ENCODE measurements around the gene SLC15A1.
"Not testable (repeated sequence)": the region's sequence is repeated elsewhere in the genome, so short reads cannot be mapped to it uniquely, and the experiment has no call there.

Gene SLC15A1

DNA sequence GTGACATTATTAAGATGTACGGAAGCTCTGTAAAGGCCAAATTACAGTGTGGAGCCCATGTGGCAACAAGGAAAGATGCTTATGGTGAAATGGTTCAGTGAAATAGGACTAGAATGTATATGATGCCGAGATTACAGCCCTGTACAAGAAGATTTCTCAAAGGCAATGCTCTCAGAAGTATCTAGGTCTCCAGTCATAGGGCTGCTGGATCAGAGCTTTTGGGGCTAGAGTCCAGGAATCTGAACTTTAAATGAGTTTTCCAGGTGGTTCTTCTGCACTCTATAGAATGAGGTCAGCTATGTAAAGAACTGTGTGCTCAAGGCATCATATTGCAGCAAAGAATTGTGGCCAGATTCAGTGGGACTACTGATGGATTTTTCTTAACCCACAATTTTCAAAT is 100.2 kb downstream of the SLC15A1 start:
- DNase-seq, result no peak

DNA sequence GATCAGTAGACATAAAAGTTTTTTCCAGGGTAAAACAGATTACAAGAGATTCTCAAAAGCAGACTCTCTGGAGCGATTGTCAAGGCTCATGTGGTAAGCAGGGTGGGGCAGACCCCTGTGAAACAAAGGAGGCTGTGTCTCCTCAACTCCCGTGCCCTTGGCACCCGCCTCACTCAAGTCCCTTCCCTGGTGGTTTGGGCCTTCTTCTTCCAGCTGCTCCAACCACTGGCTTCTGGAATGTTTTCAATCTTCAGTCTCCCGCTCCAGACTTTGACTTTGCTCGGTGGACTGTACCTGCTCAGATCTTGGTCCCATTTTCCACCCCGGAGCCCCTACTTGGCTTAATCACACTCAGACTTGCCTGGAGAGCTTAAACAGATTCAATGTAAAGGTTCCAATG is 100.7 kb downstream of the SLC15A1 start:
- no peak for DNase-seq

DNA sequence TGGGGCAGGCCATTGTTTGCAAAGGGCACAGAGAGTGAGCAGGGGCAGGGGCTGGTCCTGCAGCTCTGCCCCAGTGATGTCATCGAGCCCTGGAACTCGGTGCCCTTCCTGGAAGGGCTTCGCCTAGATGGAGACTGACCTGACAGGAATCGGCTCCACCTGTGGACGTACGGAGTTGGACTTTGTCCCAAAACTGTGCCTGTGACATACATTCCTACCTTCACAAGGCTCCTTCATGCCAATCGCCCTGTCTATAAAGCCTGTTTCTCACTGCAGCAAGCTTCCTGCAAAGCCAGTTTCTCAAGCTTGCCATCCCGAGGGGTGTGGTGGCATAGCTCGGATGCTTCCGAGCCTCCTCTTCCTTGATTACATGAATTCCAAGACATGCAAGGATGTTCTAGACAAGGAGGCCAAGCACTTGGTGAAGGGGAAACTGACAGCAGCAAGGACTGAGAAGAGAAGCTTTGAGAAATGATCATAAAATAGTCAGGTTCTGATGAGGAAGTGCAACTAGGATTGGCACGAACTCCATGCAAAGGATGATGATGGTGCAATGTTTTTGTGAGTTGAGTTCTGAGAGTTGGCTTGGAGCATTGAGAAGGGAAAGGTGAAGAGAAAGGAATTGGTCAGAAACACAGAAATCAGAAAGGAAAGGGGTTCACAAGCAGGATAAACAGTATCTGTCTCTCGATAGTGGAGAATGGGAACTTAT is 101.9 kb downstream of the SLC15A1 start:
- DNase-seq, result no peak

DNA sequence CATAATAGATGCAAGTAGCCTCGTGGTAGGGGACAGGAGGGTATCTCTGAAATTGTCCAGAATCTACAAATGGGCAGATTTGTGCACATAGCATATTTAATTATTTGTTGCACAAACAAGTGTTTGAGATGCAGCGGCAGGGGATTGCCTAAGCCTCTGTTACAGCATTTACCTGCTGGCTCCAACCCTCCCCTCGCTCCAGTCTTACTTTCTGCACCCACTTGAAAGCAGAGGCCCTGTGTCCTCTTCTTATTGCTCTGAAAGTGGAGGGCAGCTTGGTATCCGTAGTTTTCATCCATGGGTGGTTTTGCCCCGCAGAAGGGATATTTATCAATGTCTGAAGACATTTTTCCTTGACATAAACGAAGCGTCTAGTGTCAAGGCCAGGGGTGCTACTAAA is 102.6 kb downstream of the SLC15A1 start:
- no peak for DNase-seq

DNA sequence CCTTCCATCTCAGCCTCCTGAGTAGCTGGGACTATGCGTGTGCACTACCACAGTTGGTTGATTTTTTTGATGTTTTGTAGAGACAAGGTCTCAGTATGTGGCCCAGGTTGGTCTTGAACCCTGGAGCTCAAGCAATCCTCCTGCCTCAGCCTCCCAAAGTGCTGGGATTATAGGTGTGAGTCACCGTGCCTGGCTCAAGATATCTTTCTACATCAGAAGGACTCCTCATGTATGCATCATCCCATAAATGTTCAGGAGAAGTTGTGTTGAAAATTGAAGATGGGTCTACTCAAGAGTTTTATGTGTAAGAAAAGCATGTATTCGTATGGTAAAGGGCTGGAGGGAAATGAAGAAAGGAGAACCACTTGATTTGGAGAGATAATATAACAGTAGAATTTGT is 103.8 kb downstream of the SLC15A1 start:
- no peak for DNase-seq

DNA sequence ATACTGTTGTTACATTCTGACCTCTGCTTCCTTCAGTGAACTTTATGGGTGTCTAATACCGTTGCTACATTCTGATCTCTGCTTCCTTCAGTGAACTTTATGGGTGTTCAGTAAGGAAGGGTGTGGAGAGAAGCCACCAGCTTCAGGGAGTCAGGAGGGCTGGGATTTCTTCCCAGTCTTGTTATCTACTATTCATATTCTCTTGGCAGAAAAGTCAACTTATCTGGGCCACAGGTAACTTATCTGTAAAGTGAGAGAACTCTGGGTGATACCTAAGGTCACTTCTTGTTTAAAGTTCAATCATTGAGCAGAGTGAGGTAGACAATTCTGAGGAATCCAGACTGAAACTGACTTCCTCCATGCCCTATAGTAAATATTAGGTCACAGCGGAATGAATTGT is 104.3 kb downstream of the SLC15A1 start:
- DNase-seq, result no peak

DNA sequence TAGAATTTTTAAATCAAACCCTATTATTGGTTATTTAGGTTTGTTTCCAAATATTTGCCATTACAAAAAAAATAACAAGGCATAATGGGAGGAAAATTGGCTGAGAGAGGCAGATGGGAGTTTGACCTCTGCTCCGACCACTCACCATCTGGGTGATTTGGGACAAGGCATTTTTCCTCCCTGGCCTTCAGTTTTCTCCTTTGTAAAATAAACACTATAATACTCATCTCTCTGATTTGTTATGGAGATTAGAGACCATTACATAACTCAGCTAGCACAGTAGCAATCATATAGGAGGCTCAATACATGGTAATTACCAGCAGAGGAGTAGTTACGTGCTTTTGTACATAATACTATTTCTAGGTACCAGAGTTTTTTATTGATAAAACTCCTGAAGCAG is 105.4 kb downstream of the SLC15A1 start:
- no peak for DNase-seq

DNA sequence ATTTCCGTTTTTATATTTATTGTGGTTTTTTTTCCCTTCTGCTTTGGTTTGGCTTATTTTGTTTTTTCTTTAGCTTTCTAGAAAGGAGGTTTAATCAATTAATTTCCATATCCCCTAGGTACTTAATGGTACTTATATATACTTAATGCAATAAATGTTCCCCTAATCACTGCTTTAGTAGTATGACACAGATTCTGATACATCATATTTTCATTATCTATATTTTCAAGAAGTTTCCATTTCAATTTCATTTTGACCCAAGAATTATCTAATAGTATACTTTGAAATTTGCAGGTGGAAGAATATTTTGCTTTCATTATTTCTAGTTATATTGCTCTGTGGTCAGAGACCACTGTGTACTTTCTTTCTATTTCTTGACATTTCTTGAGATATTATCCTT is 109.0 kb downstream of the SLC15A1 start:
- no peak for DNase-seq

DNA sequence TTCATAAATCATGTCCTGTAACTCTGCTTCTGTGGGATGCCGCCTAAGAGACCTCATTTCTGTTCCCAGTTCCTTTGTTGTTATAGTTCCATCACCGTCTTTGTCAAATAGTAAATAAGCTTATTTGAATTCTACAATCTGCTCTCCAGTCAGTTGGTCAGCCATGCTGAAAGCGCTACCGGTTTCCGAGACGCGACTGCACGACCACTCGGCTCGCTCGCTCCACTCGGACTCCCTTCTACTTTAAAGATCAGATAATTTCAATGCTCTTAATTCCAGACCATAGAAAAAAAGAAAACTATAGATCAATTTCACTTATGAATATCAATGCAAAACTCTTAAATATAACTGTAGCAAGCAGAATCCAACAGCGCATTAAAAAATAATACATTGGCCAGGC is 111.4 kb downstream of the SLC15A1 start:
- DNase-seq, result no peak

DNA sequence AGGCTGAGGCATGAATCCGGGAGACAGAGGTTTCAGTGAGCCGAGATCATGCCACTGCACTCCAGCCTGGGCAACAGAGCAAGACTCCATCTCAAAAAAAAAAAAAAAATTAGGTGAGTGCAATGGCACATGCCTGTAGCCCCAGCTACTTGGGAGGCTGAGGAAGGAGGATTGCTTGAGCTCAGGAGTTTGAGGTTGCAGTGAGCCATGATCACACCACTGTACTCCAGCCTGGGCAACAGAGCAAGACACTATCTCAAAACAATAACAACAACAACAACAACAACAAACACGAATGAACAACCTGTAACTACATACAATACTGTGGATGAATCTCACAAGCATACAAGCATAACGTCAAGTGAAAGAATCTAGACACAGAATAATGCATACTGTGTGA is 112.7 kb downstream of the SLC15A1 start:
- DNase-seq, result not testable (repeated sequence)

DNA sequence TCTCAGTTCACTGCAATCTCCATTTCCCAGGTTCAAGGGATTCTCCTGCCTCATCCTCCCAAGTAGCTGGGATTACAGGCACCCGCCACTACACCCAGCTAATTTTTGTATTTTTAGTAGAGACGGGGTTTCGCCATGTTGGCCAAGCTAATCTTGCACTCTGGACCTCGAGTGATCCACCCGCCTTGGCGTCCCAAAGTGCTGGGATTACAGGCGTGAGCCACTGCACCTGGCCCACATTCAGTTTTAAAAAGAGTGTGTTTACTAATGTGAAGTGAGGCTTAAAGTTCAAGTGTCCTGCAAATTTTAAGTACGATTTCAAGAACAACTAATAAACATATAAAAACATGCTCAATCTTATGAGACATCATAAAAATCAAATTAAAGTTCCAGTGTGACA is 114.1 kb downstream of the SLC15A1 start:
- DNase-seq, result not testable (repeated sequence)

All from stimulated activated CD4-positive, alpha-beta T cell treated with anti-CD3 and anti-CD28 coated beads, Interleukin-4, amount 100 ng/mL, for 4 hours (primary cell).